CD14-positive monocyte (primary cell): ENCODE results near the gene ACOT7. TPM values are rescaled to one million over a fixed set of nuclear protein-coding genes. Genes with fewer than 3 reads are reported as not detected.

ENCODE experiments used
- DNase-seq, 3 donors: peaks; one replicate each; pipeline ENCODE4 v3.0.0-alpha.2; 2011 to 2022
- H2AFZ ChIP-seq: 2 replicates; pipeline ENCODE4 v1.6.0; 2012; ENCODE audit warnings: mild to moderate bottlenecking, low read depth, low read length, inconsistent platforms; ENCODE audit not compliant: insufficient read depth, poor library complexity, severe bottlenecking
- H3K27ac ChIP-seq, 2 donors: 1 replicate in 1 of 2; 2 replicates in 1 of 2; pipeline ENCODE4 v1.5.1; 2012 to 2013; ENCODE audit warnings: low read length in 2 of 2, control low read depth in 1 of 2, inconsistent platforms in 1 of 2, low read depth in 1 of 2, mild to moderate bottlenecking in 1 of 2
- H3K27me3 ChIP-seq, 2 donors: one replicate each; pipeline versions ENCODE4 v1.6.0 to v1.6.1; 2011 to 2013; ENCODE audit warnings: low read length in 2 of 2; ENCODE audit not compliant: control insufficient read depth in 2 of 2, insufficient read depth in 2 of 2
- H3K36me3 ChIP-seq, 2 donors: replicated peaks in 1 of 2; 1 replicate in 1 of 2; 2 replicates in 1 of 2; pipeline versions ENCODE4 v1.5.1 to v1.6.1; 2012 to 2013; ENCODE audit warnings: low read length in 2 of 2, control low read depth in 1 of 2, inconsistent platforms in 1 of 2, mild to moderate bottlenecking in 1 of 2; ENCODE audit not compliant: insufficient read depth in 2 of 2, control insufficient read depth in 1 of 2
- H3K4me1 ChIP-seq, 2 donors: 1 replicate in 1 of 2; 2 replicates in 1 of 2; pipeline versions ENCODE4 v1.5.1 to v1.6.1; 2012 to 2013; ENCODE audit warnings: low read length in 2 of 2, control low read depth in 1 of 2, inconsistent platforms in 1 of 2, mild to moderate bottlenecking in 1 of 2, moderate library complexity in 1 of 2; ENCODE audit not compliant: insufficient read depth in 2 of 2, control insufficient read depth in 1 of 2
- H3K4me2 ChIP-seq: replicated peaks from 2 replicates; pipeline ENCODE3; 2012; ENCODE audit warnings: low read length, moderate library complexity, mild to moderate bottlenecking; ENCODE audit not compliant: poor library complexity, severe bottlenecking; ENCODE audit errors: extremely low read depth
- H3K4me3 ChIP-seq, 3 experiments: fragments of 200-600 bp in 1 of 3; sonication (generic) in 1 of 3; replicated peaks in 1 of 3; 1 replicate in 2 of 3; 2 replicates in 1 of 3; pipeline ENCODE4 v1.5.1; 2011 to 2013; ENCODE audit warnings: low read length in 3 of 3, mild to moderate bottlenecking in 3 of 3, control low read depth in 2 of 3, low read depth in 2 of 3, inconsistent platforms in 1 of 3, moderate library complexity in 1 of 3
- H3K79me2 ChIP-seq: 2 replicates; pipeline ENCODE4 v1.6.0; 2012; ENCODE audit warnings: mild to moderate bottlenecking, control low read depth, inconsistent platforms, low read length, moderate library complexity; ENCODE audit not compliant: insufficient read depth
- H3K9ac ChIP-seq: 2 replicates; pipeline ENCODE4 v1.6.0; 2017; ENCODE audit warnings: low read length, mild to moderate bottlenecking; ENCODE audit not compliant: insufficient read depth, poor library complexity, severe bottlenecking
- H3K9me3 ChIP-seq, 2 donors: replicated peaks in 1 of 2; 1 replicate in 1 of 2; 2 replicates in 1 of 2; pipeline versions ENCODE4 v1.5.1 to v1.6.1; 2012 to 2013; ENCODE audit warnings: low read length in 2 of 2, control low read depth in 1 of 2; ENCODE audit not compliant: control insufficient read depth in 1 of 2, insufficient read depth in 1 of 2
- H4K20me1 ChIP-seq: 2 replicates; pipeline ENCODE4 v1.6.0; 2012; ENCODE audit warnings: mild to moderate bottlenecking, low read length, control low read depth, moderate library complexity; ENCODE audit not compliant: insufficient read depth
- H3K27ac Mint-ChIP-seq, 7 donors: one replicate each; pipeline ENCODE4 v1.8.0; 2020; ENCODE audit warnings: mild to moderate bottlenecking in 7 of 7, mixed read lengths in 7 of 7, moderate library complexity in 6 of 7, inconsistent platforms in 2 of 7
- H3K27me3 Mint-ChIP-seq, 3 donors: one replicate each; pipeline ENCODE4 v1.8.0; 2021 to 2022; ENCODE audit warnings: low read depth in 3 of 3, mild to moderate bottlenecking in 3 of 3, mixed read lengths in 3 of 3, moderate library complexity in 3 of 3, inconsistent platforms in 1 of 3
- H3K36me3 Mint-ChIP-seq, 2 donors: one replicate each; pipeline ENCODE4 v1.8.0; 2020; ENCODE audit warnings: mixed read lengths in 2 of 2, inconsistent platforms in 1 of 2, mild to moderate bottlenecking in 1 of 2
- H3K4me1 Mint-ChIP-seq: one replicate; pipeline ENCODE4 v1.8.0; 2020; ENCODE audit warnings: mild to moderate bottlenecking, mixed read lengths
- H3K4me3 Mint-ChIP-seq, 2 donors: one replicate each; pipeline ENCODE4 v1.8.0; 2020; ENCODE audit warnings: mild to moderate bottlenecking in 2 of 2, mixed read lengths in 2 of 2, moderate library complexity in 1 of 2
- H3K9me3 Mint-ChIP-seq, 7 donors: one replicate each; pipeline ENCODE4 v1.8.0; 2020 to 2022; ENCODE audit warnings: mixed read lengths in 7 of 7, mild to moderate bottlenecking in 6 of 7, moderate library complexity in 6 of 7, inconsistent platforms in 2 of 7
- WGBS: methylation state at CpG from one replicate; pipeline ENCODE4 v1.1.5; 2013; ENCODE audit warnings: missing lambda C conversion rate; ENCODE audit not compliant: insufficient coverage; 5-methylcytosine and 5-hydroxymethylcytosine counted together
- intact Hi-C, 2 donors: fragments of 100-400 bp; cut with micrococcal nuclease; formaldehyde crosslinking; loops; one replicate each; pipeline versions ENCODE4 v1.15.0 to v1.15.1; 2023
- polyA plus RNA-seq, 3 donors: library from polyadenylated mRNA; depleted of rRNA in 1 of 3; unstranded in 2 of 3; stranded (reverse) in 1 of 3; fragments of 300-500 nt in 2 of 3; fragments of >200 nt in 1 of 3; fragmentation: Illumina TruSeq in 2 of 3; gene quantifications; 1 replicate in 2 of 3; 2 replicates in 1 of 3; pipeline ENCODE4 v1.2.3, GENCODE V29; 2012 to 2021
- TF ChIP-seq, protein P1 (sequence below): fragments of 200-600 bp; IDR thresholded peaks from one replicate; pipeline ENCODE4 v1.8.0; 2022; ENCODE audit warnings: antibody characterized with exemption, mild to moderate bottlenecking

ACOT7 gene
- polyA plus RNA-seq, 3 donors = 0.63 to 4.3 (median 1.4) TPM

DNA sequence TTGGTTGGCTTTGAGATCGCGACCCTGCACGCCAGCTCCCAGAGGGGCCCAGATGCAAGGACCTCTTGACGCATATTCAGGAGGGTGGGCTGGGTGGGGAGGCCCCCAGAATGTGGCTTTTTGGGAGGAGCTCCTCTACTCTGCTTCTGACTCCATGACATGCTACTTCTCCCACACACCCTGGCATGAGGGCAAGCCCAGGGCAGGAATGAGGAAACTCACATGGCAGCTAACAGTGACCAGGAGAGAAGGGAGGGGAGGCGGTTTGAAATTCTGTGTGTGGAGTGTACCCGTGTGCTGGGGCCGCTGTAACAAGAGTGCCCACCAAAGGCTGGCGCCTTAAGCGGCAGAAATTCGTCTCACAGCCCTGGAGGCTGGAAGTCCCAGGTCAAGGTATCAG, 71.4 kb downstream of the ACOT7 start:
- Mint-ChIP-seq H3K27ac (peak overlapping the region in 1 of 7 donors; percentile 24), H3K4me1 (no peaks in the 10 kb centered on the region), H3K27me3 (peaks cover 0 to 5% (median 0%) of the 10 kb centered on the region in 3 donors), H3K36me3 (peaks cover 0 to 19% of the 10 kb centered on the region in 2 donors), H3K4me3 (no peak overlapping the region), H3K9me3 (no peaks in the 10 kb centered on the region)
- H3K9me3 ChIP-seq = no peaks in the 10 kb centered on the region
- H3K4me1 ChIP-seq = no peaks in the 10 kb centered on the region
- H3K4me2 ChIP-seq = no peak overlapping the region
- no peak overlapping the region for H3K9ac ChIP-seq
- H3K79me2 ChIP-seq = no peaks in the 10 kb centered on the region
- 95% methylated on average over 7 of the region's 10 CpGs for WGBS
- no peaks in the 10 kb centered on the region for H4K20me1 ChIP-seq
- H3K27ac ChIP-seq = no peak overlapping the region
- no peak for DNase-seq
- H3K4me3 ChIP-seq = no peak overlapping the region
- TF ChIP-seq, protein P1, sequence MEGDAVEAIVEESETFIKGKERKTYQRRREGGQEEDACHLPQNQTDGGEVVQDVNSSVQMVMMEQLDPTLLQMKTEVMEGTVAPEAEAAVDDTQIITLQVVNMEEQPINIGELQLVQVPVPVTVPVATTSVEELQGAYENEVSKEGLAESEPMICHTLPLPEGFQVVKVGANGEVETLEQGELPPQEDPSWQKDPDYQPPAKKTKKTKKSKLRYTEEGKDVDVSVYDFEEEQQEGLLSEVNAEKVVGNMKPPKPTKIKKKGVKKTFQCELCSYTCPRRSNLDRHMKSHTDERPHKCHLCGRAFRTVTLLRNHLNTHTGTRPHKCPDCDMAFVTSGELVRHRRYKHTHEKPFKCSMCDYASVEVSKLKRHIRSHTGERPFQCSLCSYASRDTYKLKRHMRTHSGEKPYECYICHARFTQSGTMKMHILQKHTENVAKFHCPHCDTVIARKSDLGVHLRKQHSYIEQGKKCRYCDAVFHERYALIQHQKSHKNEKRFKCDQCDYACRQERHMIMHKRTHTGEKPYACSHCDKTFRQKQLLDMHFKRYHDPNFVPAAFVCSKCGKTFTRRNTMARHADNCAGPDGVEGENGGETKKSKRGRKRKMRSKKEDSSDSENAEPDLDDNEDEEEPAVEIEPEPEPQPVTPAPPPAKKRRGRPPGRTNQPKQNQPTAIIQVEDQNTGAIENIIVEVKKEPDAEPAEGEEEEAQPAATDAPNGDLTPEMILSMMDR = no peak
- intact Hi-C loops = no loop called here
- no peaks in the 10 kb centered on the region for H3K36me3 ChIP-seq
- no peaks in the 10 kb centered on the region for H3K27me3 ChIP-seq
- H2AFZ ChIP-seq = no peak overlapping the region

DNA sequence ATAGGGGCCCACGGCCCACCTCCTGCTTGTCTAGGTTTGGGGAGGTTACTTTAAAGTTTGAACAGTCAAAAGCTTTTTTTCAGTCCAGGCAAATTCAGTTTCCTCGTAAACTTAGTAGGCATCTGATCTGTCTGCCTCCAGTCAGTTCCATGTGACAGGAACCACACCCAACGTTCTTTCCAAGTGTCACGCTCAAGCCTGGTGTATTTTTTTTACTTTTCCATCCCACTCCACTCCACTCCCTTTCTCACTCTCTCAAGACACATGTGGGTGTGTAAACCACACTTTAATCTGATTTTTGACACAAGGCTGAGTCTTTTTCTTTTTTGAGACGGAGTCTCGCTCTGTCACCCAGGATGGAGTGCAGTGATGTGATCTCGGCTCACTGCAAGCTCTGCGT, 72.4 kb downstream of the ACOT7 start:
- Mint-ChIP-seq H3K36me3 (peaks cover 0 to 25% of the 10 kb centered on the region in 2 donors), H3K27ac (no peak overlapping the region), H3K9me3 (no peaks in the 10 kb centered on the region), H3K4me3 (no peak overlapping the region), H3K4me1 (no peaks in the 10 kb centered on the region), H3K27me3 (peaks cover 0 to 3% (median 0%) of the 10 kb centered on the region in 3 donors)
- Histone ChIP-seq H4K20me1 (no peaks in the 10 kb centered on the region), H3K9me3 (no peaks in the 10 kb centered on the region), H3K36me3 (no peaks in the 10 kb centered on the region), H3K79me2 (no peaks in the 10 kb centered on the region), H3K4me1 (no peaks in the 10 kb centered on the region), H3K27me3 (no peaks in the 10 kb centered on the region), H3K4me2 (no peak overlapping the region), H3K4me3 (no peak overlapping the region), H3K27ac (no peak overlapping the region), H3K9ac (no peak overlapping the region), H2AFZ (no peak overlapping the region)
- 82% methylated on average over 3 of the region's 8 CpGs for WGBS
- intact Hi-C loops = no loop called here
- TF ChIP-seq, protein P1 = no peak
- no peak for DNase-seq
